ENCODE data around the gene GPC5.

Gene GPC5

GRCh38 chr13:91618315-91618714 is 219.9 kb downstream of the GPC5 start:
- no peak for TF ChIP-seq CTCF (conservative IDR thresholded peaks at IDR 0.05)
- H3K27ac ChIP-seq = no peak overlapping the region

GRCh38 chr13:91620670-91621141 is 222.3 kb downstream of the GPC5 start:
- no peak overlapping the region for H3K27ac ChIP-seq
- TF ChIP-seq CTCF (conservative IDR thresholded peaks at IDR 0.05) = no peak

- no peak overlapping the region for H3K27ac ChIP-seq
- no peak for TF ChIP-seq CTCF (conservative IDR thresholded peaks at IDR 0.05)
Observed at GRCh38 chr13:91621161-91621560, 222.7 kb downstream of the GPC5 start.

GRCh38 chr13:91621963-91622362 is 223.5 kb downstream of the GPC5 start:
- TF ChIP-seq CTCF (conservative IDR thresholded peaks at IDR 0.05) = no peak

GRCh38 chr13:91622778-91623550 is 224.5 kb downstream of the GPC5 start:
- no peak overlapping the region for H3K27ac ChIP-seq
- TF ChIP-seq CTCF (conservative IDR thresholded peaks at IDR 0.05) = no peak

More at GRCh38 chr13:91621963-91622362, 223.5 kb downstream of the GPC5 start:
- H3K27ac ChIP-seq = no peak overlapping the region

GRCh38 chr13:91627952-91628739 is 229.7 kb downstream of the GPC5 start:
- TF ChIP-seq CTCF (conservative IDR thresholded peaks at IDR 0.05) = no peak
- no peak overlapping the region for H3K27ac ChIP-seq

- H3K27ac ChIP-seq = no peak overlapping the region
- TF ChIP-seq CTCF (conservative IDR thresholded peaks at IDR 0.05) = no peak
Observed at GRCh38 chr13:91630946-91631345, 232.5 kb downstream of the GPC5 start.
